ENCODE measurements around the gene LRRC75A.

GRCh38 chr17:16517477-16517876, 25.5 kb upstream of the LRRC75A start:
- TF ChIP-seq CTCF (IDR thresholded peaks at IDR 0.05) (no peak), POLR2A (IDR thresholded peaks at IDR 0.05) (no peak), POLR2AphosphoS5 (IDR thresholded peaks at IDR 0.05) (no peak)
